Memory B cell (primary cell): ENCODE measurements around the gene PGM1.
"Not testable (repeated sequence)": the region's sequence is repeated elsewhere in the genome, so short reads cannot be mapped to it uniquely, and the experiment has no call there.

Experiments used
- ATAC-seq: fragments of 150-1000 bp; cut with Tn5 transposase; 2 replicates; pipeline ENCODE4 v1.10.0; 2021; ENCODE audit warnings: low read depth, mild to moderate bottlenecking, moderate library complexity
- DNase-seq, 2 donors: peaks; one replicate each; pipeline ENCODE4 v3.0.0; 2022; ENCODE audit warnings: low spot score in 2 of 2
- H3K27ac Mint-ChIP-seq: one replicate; pipeline ENCODE4 v1.8.0; 2022; ENCODE audit warnings: mild to moderate bottlenecking, moderate library complexity, mixed read lengths
- H3K27me3 Mint-ChIP-seq: one replicate; pipeline ENCODE4 v1.8.0; 2022; ENCODE audit warnings: mixed read lengths
- H3K36me3 Mint-ChIP-seq: one replicate; pipeline ENCODE4 v1.8.0; 2022; ENCODE audit warnings: mild to moderate bottlenecking, mixed read lengths
- H3K4me1 Mint-ChIP-seq: one replicate; pipeline ENCODE4 v1.8.0; 2022; ENCODE audit warnings: mixed read lengths
- H3K4me3 Mint-ChIP-seq: one replicate; pipeline ENCODE4 v1.8.0; 2022; ENCODE audit warnings: mild to moderate bottlenecking, moderate library complexity, mixed read lengths
- H3K9me3 Mint-ChIP-seq: one replicate; pipeline ENCODE4 v1.8.0; 2022; ENCODE audit warnings: mixed read lengths

The PGM1 gene

GRCh38 chr1:63586326-63586725 lies 6.9 kb upstream of the PGM1 start:
- H3K36me3 Mint-ChIP-seq = peaks cover 10% of the 10 kb centered on the region
- H3K4me3 Mint-ChIP-seq, DNase-seq, H3K4me1 Mint-ChIP-seq, H3K27me3 Mint-ChIP-seq, H3K27ac Mint-ChIP-seq, H3K9me3 Mint-ChIP-seq, ATAC-seq: not testable (repeated sequence)

GRCh38 chr1:63590166-63590560 lies 3.0 kb upstream of the PGM1 start:
- DNase-seq = no peak
- ATAC-seq = no peak
- Mint-ChIP-seq H3K27ac (no peak overlapping the region), H3K4me3 (no peak overlapping the region), H3K36me3 (no peaks in the 10 kb centered on the region), H3K9me3 (no peaks in the 10 kb centered on the region), H3K27me3 (no peaks in the 10 kb centered on the region), H3K4me1 (peaks cover 11% of the 10 kb centered on the region)

GRCh38 chr1:63592536-63593302 lies 492 bp upstream of the PGM1 start:
- peaks cover 17% of the 10 kb centered on the region for H3K4me1 Mint-ChIP-seq
- no peak for DNase-seq
- no peaks in the 10 kb centered on the region for H3K27me3 Mint-ChIP-seq
- no peak for ATAC-seq
- H3K9me3 Mint-ChIP-seq = no peaks in the 10 kb centered on the region
- H3K4me3 Mint-ChIP-seq = peak overlapping the region; percentile 99
- H3K36me3 Mint-ChIP-seq = peaks cover 1% of the 10 kb centered on the region
- peak overlapping the region; percentile 99 for H3K27ac Mint-ChIP-seq

- Mint-ChIP-seq H3K27ac (peak overlapping the region; percentile 99), H3K36me3 (peaks cover 1% of the 10 kb centered on the region), H3K4me1 (peaks cover 15% of the 10 kb centered on the region), H3K4me3 (peak overlapping the region; percentile 99), H3K27me3 (no peaks in the 10 kb centered on the region), H3K9me3 (no peaks in the 10 kb centered on the region)
- peak; percentile 63 to 71 for DNase-seq
- ATAC-seq = peak; percentile 62
Observed at GRCh38 chr1:63593886-63594605, 835 bp downstream of the PGM1 start.

- Mint-ChIP-seq H3K4me1 (peaks cover 18% of the 10 kb centered on the region), H3K36me3 (peaks cover 4% of the 10 kb centered on the region), H3K9me3 (no peaks in the 10 kb centered on the region), H3K27ac (no peak overlapping the region), H3K27me3 (no peaks in the 10 kb centered on the region), H3K4me3 (no peak overlapping the region)
- no peak for ATAC-seq
- DNase-seq = no peak
Observed at GRCh38 chr1:63595435-63595834, 2.2 kb downstream of the PGM1 start.

GRCh38 chr1:63599799-63600198 lies 6.6 kb downstream of the PGM1 start:
- Mint-ChIP-seq H3K4me1 (peaks cover 15% of the 10 kb centered on the region), H3K4me3 (no peak overlapping the region), H3K36me3 (peaks cover 8% of the 10 kb centered on the region), H3K27me3 (no peaks in the 10 kb centered on the region), H3K9me3 (no peaks in the 10 kb centered on the region), H3K27ac (no peak overlapping the region)
- DNase-seq (no peak), ATAC-seq (no peak)

- Mint-ChIP-seq H3K4me3 (no peak overlapping the region), H3K27me3 (no peaks in the 10 kb centered on the region), H3K36me3 (peaks cover 8% of the 10 kb centered on the region), H3K27ac (no peak overlapping the region), H3K4me1 (peaks cover 15% of the 10 kb centered on the region), H3K9me3 (no peaks in the 10 kb centered on the region)
- no peak for DNase-seq
- ATAC-seq = no peak
Observed at GRCh38 chr1:63600248-63600647, 7.0 kb downstream of the PGM1 start.

- Mint-ChIP-seq H3K9me3 (no peaks in the 10 kb centered on the region), H3K27ac (no peak overlapping the region), H3K4me3 (no peak overlapping the region), H3K4me1 (peaks cover 8% of the 10 kb centered on the region), H3K27me3 (no peaks in the 10 kb centered on the region), H3K36me3 (peaks cover 8% of the 10 kb centered on the region)
- DNase-seq (no peak), ATAC-seq (no peak)
Observed at GRCh38 chr1:63601061-63601460, 7.8 kb downstream of the PGM1 start.

- DNase-seq (no peak), ATAC-seq (no peak)
- no peaks in the 10 kb centered on the region for H3K9me3 Mint-ChIP-seq
- H3K4me3 Mint-ChIP-seq = no peak overlapping the region
- H3K4me1 Mint-ChIP-seq = peaks cover 8% of the 10 kb centered on the region
- no peaks in the 10 kb centered on the region for H3K27me3 Mint-ChIP-seq
- peaks cover 7% of the 10 kb centered on the region for H3K36me3 Mint-ChIP-seq
- H3K27ac Mint-ChIP-seq = no peak overlapping the region
Observed at GRCh38 chr1:63601463-63601862, 8.3 kb downstream of the PGM1 start.

GRCh38 chr1:63601912-63602311 lies 8.7 kb downstream of the PGM1 start:
- Mint-ChIP-seq H3K27ac (no peak overlapping the region), H3K9me3 (no peaks in the 10 kb centered on the region), H3K4me1 (peaks cover 8% of the 10 kb centered on the region), H3K36me3 (peaks cover 7% of the 10 kb centered on the region), H3K27me3 (no peaks in the 10 kb centered on the region), H3K4me3 (no peak overlapping the region)
- DNase-seq (no peak), ATAC-seq (no peak)

GRCh38 chr1:63602629-63603028 lies 9.4 kb downstream of the PGM1 start:
- Mint-ChIP-seq H3K27me3 (no peaks in the 10 kb centered on the region), H3K9me3 (no peaks in the 10 kb centered on the region), H3K4me1 (peaks cover 12% of the 10 kb centered on the region), H3K4me3 (no peak overlapping the region), H3K36me3 (peaks cover 8% of the 10 kb centered on the region), H3K27ac (no peak overlapping the region)
- no peak for ATAC-seq
- DNase-seq = no peak

- DNase-seq (no peak), ATAC-seq (no peak)
- no peaks in the 10 kb centered on the region for H3K9me3 Mint-ChIP-seq
- H3K27me3 Mint-ChIP-seq = no peaks in the 10 kb centered on the region
- peaks cover 12% of the 10 kb centered on the region for H3K4me1 Mint-ChIP-seq
- H3K4me3 Mint-ChIP-seq = no peak overlapping the region
- peaks cover 8% of the 10 kb centered on the region for H3K36me3 Mint-ChIP-seq
- no peak overlapping the region for H3K27ac Mint-ChIP-seq
Observed at GRCh38 chr1:63603810-63604209, 10.6 kb downstream of the PGM1 start.

- H3K36me3 Mint-ChIP-seq = peaks cover 4% of the 10 kb centered on the region
- H3K4me3 Mint-ChIP-seq = no peak overlapping the region
- H3K27ac Mint-ChIP-seq = no peak overlapping the region
- DNase-seq (no peak), ATAC-seq (no peak)
- H3K4me1 Mint-ChIP-seq = peaks cover 11% of the 10 kb centered on the region
- H3K9me3 Mint-ChIP-seq = no peaks in the 10 kb centered on the region
- no peaks in the 10 kb centered on the region for H3K27me3 Mint-ChIP-seq
Observed at GRCh38 chr1:63607322-63607721, 14.1 kb downstream of the PGM1 start.

GRCh38 chr1:63611231-63611630 lies 18.0 kb downstream of the PGM1 start:
- H3K36me3 Mint-ChIP-seq = peaks cover 1% of the 10 kb centered on the region
- DNase-seq = no peak
- no peaks in the 10 kb centered on the region for H3K9me3 Mint-ChIP-seq
- no peaks in the 10 kb centered on the region for H3K27me3 Mint-ChIP-seq
- ATAC-seq = no peak
- H3K27ac Mint-ChIP-seq = peak overlapping the region; percentile 23
- no peak overlapping the region for H3K4me3 Mint-ChIP-seq
- H3K4me1 Mint-ChIP-seq = peaks cover 11% of the 10 kb centered on the region
